Astrocyte of the cerebellum (primary cell): ENCODE results near the gene P2RX2.

Experiments
- DNase-seq: peaks from one replicate; pipeline ENCODE4 v3.0.0-alpha.2; 2011; ENCODE audit warnings: low read depth
- H3K4me3 ChIP-seq: 2 replicates; pipeline ENCODE4 v1.5.1; 2011; ENCODE audit warnings: mild to moderate bottlenecking, low read depth, low read length, moderate library complexity
- in situ Hi-C: cut with HindIII; loops from 2 replicates; pipeline ENCODE4 v1.10.0; 2017; ENCODE audit warnings: low sequenced_read_pairs
- TF ChIP-seq, protein P1 (sequence below): IDR thresholded peaks from 2 replicates; pipeline ENCODE4 v1.5.1; 2012; ENCODE audit warnings: low read length, low read depth, moderate library complexity, mild to moderate bottlenecking; ENCODE audit errors: missing control alignments

The P2RX2 gene

GRCh38 chr12:132618683-132619043 lies at the start of gene P2RX2:
Gene P2RX2, plus strand, starts transcription at chr12:132618776. Its CDS starts 41 bp downstream, at chr12:132618817.
- DNase-seq, result no peak
- in situ Hi-C loops, result loop anchor here (5.0 kb wide), 1 partner anchor 69 kb away; the partner anchor contains the start of genes POLE and PXMP2
- H3K4me3 ChIP-seq, result no peak within 1 kb of the TSS
- TF ChIP-seq, protein P1, sequence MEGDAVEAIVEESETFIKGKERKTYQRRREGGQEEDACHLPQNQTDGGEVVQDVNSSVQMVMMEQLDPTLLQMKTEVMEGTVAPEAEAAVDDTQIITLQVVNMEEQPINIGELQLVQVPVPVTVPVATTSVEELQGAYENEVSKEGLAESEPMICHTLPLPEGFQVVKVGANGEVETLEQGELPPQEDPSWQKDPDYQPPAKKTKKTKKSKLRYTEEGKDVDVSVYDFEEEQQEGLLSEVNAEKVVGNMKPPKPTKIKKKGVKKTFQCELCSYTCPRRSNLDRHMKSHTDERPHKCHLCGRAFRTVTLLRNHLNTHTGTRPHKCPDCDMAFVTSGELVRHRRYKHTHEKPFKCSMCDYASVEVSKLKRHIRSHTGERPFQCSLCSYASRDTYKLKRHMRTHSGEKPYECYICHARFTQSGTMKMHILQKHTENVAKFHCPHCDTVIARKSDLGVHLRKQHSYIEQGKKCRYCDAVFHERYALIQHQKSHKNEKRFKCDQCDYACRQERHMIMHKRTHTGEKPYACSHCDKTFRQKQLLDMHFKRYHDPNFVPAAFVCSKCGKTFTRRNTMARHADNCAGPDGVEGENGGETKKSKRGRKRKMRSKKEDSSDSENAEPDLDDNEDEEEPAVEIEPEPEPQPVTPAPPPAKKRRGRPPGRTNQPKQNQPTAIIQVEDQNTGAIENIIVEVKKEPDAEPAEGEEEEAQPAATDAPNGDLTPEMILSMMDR, result no peak

GRCh38 chr12:132568826-132569480 lies 49.6 kb upstream of the P2RX2 start:
- DNase-seq, result no peak
- TF ChIP-seq, protein P1, result no peak
- in situ Hi-C loops, result no loop called here
- no peak overlapping the region for H3K4me3 ChIP-seq

GRCh38 chr12:132569856-132570480 lies 48.6 kb upstream of the P2RX2 start:
- H3K4me3 ChIP-seq, result no peak overlapping the region
- in situ Hi-C loops, result no loop called here

GRCh38 chr12:132570635-132571034 lies 47.9 kb upstream of the P2RX2 start:
- TF ChIP-seq, protein P1, result no peak
- no peak overlapping the region for H3K4me3 ChIP-seq
- in situ Hi-C loops, result no loop called here
- no peak for DNase-seq

More at GRCh38 chr12:132569856-132570480, 48.6 kb upstream of the P2RX2 start:
- no peak for DNase-seq
- TF ChIP-seq, protein P1, result no peak

DNA sequence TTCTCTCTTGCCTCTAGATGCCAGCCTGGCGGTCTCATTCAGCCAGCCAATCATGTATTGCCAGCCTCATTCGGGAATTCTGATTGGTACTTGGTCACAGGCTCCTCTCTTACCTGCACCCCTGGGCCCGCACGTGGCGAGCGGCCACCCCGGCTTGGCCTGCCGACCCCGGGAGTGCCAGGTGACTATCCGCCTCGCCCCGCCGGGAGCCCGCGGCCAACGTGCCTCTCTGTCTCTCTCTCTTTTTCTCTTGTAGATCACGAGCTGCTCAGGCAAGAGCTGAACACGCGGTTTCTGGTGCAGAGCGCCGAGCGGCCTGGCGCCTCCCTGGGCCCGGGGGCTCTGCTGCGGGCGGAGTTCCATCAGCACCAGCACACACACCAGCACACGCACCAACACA lies 47.5 kb upstream of the P2RX2 start:
- in situ Hi-C loops, result no loop called here
- TF ChIP-seq, protein P1, result no peak
- no peak for DNase-seq
- H3K4me3 ChIP-seq, result no peak overlapping the region

- H3K4me3 ChIP-seq, result no peak overlapping the region
- TF ChIP-seq, protein P1, result no peak
- no peak for DNase-seq
- in situ Hi-C loops, result no loop called here
Observed at GRCh38 chr12:132571598-132571997, 47.0 kb upstream of the P2RX2 start.
